ENCODE measurements around the gene TNK2.

GRCh38 chr3:195899701-195900435, 8.5 kb downstream of the TNK2 start:
- TF ChIP-seq BHLHE40 (IDR thresholded peaks at IDR 0.05; ENCODE audit: borderline replicate concordance) (no peak), ELF4 (IDR thresholded peaks at IDR 0.05) (no peak), NFRKB (IDR thresholded peaks at IDR 0.05) (no peak), FOXM1 (IDR thresholded peaks at IDR 0.05; ENCODE audit: borderline replicate concordance) (no peak), TARDBP (IDR thresholded peaks at IDR 0.05) (no peak), ZNF384 (IDR thresholded peaks at IDR 0.05) (no peak)
